ENCODE measurements around the gene NFE2.

- TF ChIP-seq, protein P1, sequence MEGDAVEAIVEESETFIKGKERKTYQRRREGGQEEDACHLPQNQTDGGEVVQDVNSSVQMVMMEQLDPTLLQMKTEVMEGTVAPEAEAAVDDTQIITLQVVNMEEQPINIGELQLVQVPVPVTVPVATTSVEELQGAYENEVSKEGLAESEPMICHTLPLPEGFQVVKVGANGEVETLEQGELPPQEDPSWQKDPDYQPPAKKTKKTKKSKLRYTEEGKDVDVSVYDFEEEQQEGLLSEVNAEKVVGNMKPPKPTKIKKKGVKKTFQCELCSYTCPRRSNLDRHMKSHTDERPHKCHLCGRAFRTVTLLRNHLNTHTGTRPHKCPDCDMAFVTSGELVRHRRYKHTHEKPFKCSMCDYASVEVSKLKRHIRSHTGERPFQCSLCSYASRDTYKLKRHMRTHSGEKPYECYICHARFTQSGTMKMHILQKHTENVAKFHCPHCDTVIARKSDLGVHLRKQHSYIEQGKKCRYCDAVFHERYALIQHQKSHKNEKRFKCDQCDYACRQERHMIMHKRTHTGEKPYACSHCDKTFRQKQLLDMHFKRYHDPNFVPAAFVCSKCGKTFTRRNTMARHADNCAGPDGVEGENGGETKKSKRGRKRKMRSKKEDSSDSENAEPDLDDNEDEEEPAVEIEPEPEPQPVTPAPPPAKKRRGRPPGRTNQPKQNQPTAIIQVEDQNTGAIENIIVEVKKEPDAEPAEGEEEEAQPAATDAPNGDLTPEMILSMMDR (IDR thresholded peaks at IDR 0.05; ENCODE audit: low read depth, low read length, missing input control), result no peak
- no peak for TF ChIP-seq GABPA (IDR thresholded peaks at IDR 0.05 in 1 of 2, conservative IDR thresholded peaks at IDR 0.05 in 1 of 2)
Observed at GRCh38 chr12:54277823-54278276, 23.0 kb downstream of the NFE2 start.
